Measurements from ENCODE around the gene CNOT3. TPM values are rescaled to one million over a fixed set of nuclear protein-coding genes. Genes with fewer than 3 reads are reported as not detected.
A peak's percentile ranks its signal among the peaks of the same experiment; 100 is the strongest.

The CNOT3 gene
- total RNA-seq, 1 experiment from 2014 or later: 18.4 TPM

DNA sequence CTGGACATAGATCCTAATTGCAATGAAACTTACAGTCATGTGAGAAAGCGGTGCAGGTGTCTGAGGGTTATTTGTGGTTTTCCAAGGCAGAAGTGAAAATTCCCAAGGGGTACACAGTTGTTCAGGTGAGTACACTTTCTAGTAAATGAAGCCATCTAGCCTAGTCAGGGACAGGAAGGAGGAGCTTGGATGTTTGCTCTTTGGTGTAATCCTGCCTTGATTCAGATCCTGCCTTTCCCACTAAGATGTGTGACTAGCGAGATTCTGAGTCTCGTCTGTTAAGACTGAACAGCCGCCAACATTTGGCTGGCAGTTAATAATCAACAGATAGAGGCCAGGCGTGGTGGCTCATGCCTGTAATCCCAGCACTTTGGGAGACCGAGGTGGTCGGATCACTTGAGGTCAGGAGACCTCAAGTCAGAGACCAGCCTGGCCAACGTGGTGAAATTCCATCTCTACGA lies 65.6 kb downstream of the CNOT3 start:
- in situ Hi-C loops (cut with HindIII; ENCODE audit: low pct_unique_long_range_greater_than_20kb, low sequenced_read_pairs): no loop called here
- DNase-seq (ENCODE audit: low read depth): peak; percentile 81

DNA sequence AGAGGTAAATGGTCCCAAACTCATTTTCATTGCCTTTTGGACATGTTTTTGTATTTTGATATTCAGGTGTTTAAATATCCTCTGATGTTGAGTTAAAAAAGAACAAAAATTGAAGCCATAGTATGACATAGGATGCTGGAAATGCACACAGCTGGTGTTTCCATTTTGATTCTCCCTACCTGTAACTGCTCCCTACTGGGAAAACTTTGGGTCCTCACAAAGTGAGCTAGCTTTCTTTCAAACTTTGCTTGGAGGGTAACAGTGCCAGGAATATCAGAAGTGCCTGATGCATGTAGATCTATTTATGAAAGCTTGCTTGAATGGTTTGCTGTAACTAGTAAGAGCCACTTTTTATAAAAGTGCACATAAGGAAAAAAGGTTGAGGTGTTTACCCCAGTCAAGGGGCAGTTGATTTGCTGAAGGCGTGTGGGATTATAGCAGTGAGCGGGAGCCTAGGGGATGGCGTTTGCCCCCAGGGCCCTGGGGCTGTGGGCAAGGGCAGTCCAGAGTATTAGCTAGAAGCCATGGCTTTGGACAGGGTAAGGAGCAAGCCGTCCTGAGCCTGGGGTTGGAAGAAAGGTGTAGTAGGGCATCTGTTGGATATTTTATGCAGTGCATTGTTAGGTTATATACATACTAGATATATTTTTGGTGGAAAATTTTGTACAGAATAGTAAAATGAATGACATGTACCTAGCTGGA lies 67.4 kb downstream of the CNOT3 start:
- in situ Hi-C loops (cut with HindIII; ENCODE audit: low pct_unique_long_range_greater_than_20kb, low sequenced_read_pairs): no loop called here
- DNase-seq (ENCODE audit: low read depth): no peak

Other genes with a start within 250 kb of the CNOT3 start
- not detected in 2 replicates for gene CACNG7, start 228.5 kb upstream of the CNOT3 start, total RNA-seq (2014; rRNA removed; shearing (Covaris generic); ENCODE audit: low replicate concordance)
- not detected in 2 replicates for gene CACNG8, start 174.8 kb upstream of the CNOT3 start, total RNA-seq (2014; rRNA removed; shearing (Covaris generic); ENCODE audit: low replicate concordance)
- gene CACNG6, start 146.1 kb upstream of the CNOT3 start, total RNA-seq (2014; rRNA removed; shearing (Covaris generic); ENCODE audit: low replicate concordance): not detected in 2 replicates
- 6.0 TPM in 1 of 2 replicates, not detected in the other for gene VSTM1, start 73.9 kb upstream of the CNOT3 start, total RNA-seq (2014; rRNA removed; shearing (Covaris generic); ENCODE audit: low replicate concordance)
- gene TARM1, start 56.4 kb upstream of the CNOT3 start, total RNA-seq (2014; rRNA removed; shearing (Covaris generic); ENCODE audit: low replicate concordance): not detected in 2 replicates
- not detected in 2 replicates for gene OSCAR, start 37.0 kb upstream of the CNOT3 start, total RNA-seq (2014; rRNA removed; shearing (Covaris generic); ENCODE audit: low replicate concordance)
- 27.2 and 50.8 TPM in 2 replicates for gene NDUFA3, start 34.9 kb upstream of the CNOT3 start, total RNA-seq (2014; rRNA removed; shearing (Covaris generic); ENCODE audit: low replicate concordance)
- 19.9 and 30.5 TPM in 2 replicates for gene TFPT, start 22.1 kb upstream of the CNOT3 start, total RNA-seq (2014; rRNA removed; shearing (Covaris generic); ENCODE audit: low replicate concordance)
- gene PRPF31, start 22.0 kb upstream of the CNOT3 start, total RNA-seq (2014; rRNA removed; shearing (Covaris generic); ENCODE audit: low replicate concordance): 109 and 128 TPM in 2 replicates
- gene LENG1, start 22.0 kb downstream of the CNOT3 start, total RNA-seq (2014; rRNA removed; shearing (Covaris generic); ENCODE audit: low replicate concordance): 9.3 and 16.9 TPM in 2 replicates
- not detected in 2 replicates for gene TMC4, start 35.4 kb downstream of the CNOT3 start, total RNA-seq (2014; rRNA removed; shearing (Covaris generic); ENCODE audit: low replicate concordance)
- 40.1 and 108 TPM in 2 replicates for gene MBOAT7, start 51.8 kb downstream of the CNOT3 start, total RNA-seq (2014; rRNA removed; shearing (Covaris generic); ENCODE audit: low replicate concordance)
- 214 and 219 TPM in 2 replicates for gene TSEN34, start 53.5 kb downstream of the CNOT3 start, total RNA-seq (2014; rRNA removed; shearing (Covaris generic); ENCODE audit: low replicate concordance)
- 2,272 and 2,379 TPM in 2 replicates for gene RPS9, start 63.1 kb downstream of the CNOT3 start, total RNA-seq (2014; rRNA removed; shearing (Covaris generic); ENCODE audit: low replicate concordance)
- not detected in 2 replicates for gene LILRB3, start 85.2 kb downstream of the CNOT3 start, total RNA-seq (2014; rRNA removed; shearing (Covaris generic); ENCODE audit: low replicate concordance)
- not detected in 2 replicates for gene LILRA6, start 105.0 kb downstream of the CNOT3 start, total RNA-seq (2014; rRNA removed; shearing (Covaris generic); ENCODE audit: low replicate concordance)
- gene LILRB5, start 119.5 kb downstream of the CNOT3 start, total RNA-seq (2014; rRNA removed; shearing (Covaris generic); ENCODE audit: low replicate concordance): not detected in 2 replicates
- not detected in 2 replicates for gene LILRB2, start 143.3 kb downstream of the CNOT3 start, total RNA-seq (2014; rRNA removed; shearing (Covaris generic); ENCODE audit: low replicate concordance)
- gene LILRA5, start 175.4 kb downstream of the CNOT3 start, total RNA-seq (2014; rRNA removed; shearing (Covaris generic); ENCODE audit: low replicate concordance): not detected in 2 replicates
- not detected in 2 replicates for gene LILRA4, start 201.4 kb downstream of the CNOT3 start, total RNA-seq (2014; rRNA removed; shearing (Covaris generic); ENCODE audit: low replicate concordance)
- gene LAIR1, start 227.2 kb downstream of the CNOT3 start, total RNA-seq (2014; rRNA removed; shearing (Covaris generic); ENCODE audit: low replicate concordance): not detected in 2 replicates

Measured in Caki2 (cell line).